ENCODE data around the gene RAB37. TPM values are rescaled to one million over a fixed set of nuclear protein-coding genes. Genes with fewer than 3 reads are reported as not detected.

Gene RAB37
- total RNA-seq, 1 donor: not detected

- no peak overlapping the region for H3K4me3 ChIP-seq (ENCODE audit: low read depth, low read length)
- DNase-seq (ENCODE audit: low read depth): no peak
- no peak for TF ChIP-seq CTCF (IDR thresholded peaks at IDR 0.05; ENCODE audit: insufficient read depth, low read depth, low read length)
Measured at GRCh38 chr17:74711058-74711824, 25.8 kb upstream of the RAB37 start.

GRCh38 chr17:74712301-74712700, 24.8 kb upstream of the RAB37 start:
- no peak for TF ChIP-seq CTCF (IDR thresholded peaks at IDR 0.05; ENCODE audit: insufficient read depth, low read depth, low read length)
- no peak overlapping the region for H3K4me3 ChIP-seq (ENCODE audit: low read depth, low read length)
- DNase-seq (ENCODE audit: low read depth): no peak

- no peak for TF ChIP-seq CTCF (IDR thresholded peaks at IDR 0.05; ENCODE audit: insufficient read depth, low read depth, low read length)
- no peak within 1 kb of the TSS for H3K4me3 ChIP-seq (ENCODE audit: low read depth, low read length)
- no peak for DNase-seq (ENCODE audit: low read depth)
Measured at GRCh38 chr17:74712756-74713155, 24.3 kb upstream of the RAB37 start, which contains the start of gene CD300LF. Gene CD300LF (minus strand): TSS chr17:74712923. CDS start chr17:74712866, 57 bp downstream.

GRCh38 chr17:74713171-74713755, 23.8 kb upstream of the RAB37 start:
- H3K4me3 ChIP-seq (ENCODE audit: low read depth, low read length): no peak overlapping the region
- no peak for DNase-seq (ENCODE audit: low read depth)
- no peak for TF ChIP-seq CTCF (IDR thresholded peaks at IDR 0.05; ENCODE audit: insufficient read depth, low read depth, low read length)

- no peak for TF ChIP-seq CTCF (IDR thresholded peaks at IDR 0.05; ENCODE audit: insufficient read depth, low read depth, low read length)
- no peak for DNase-seq (ENCODE audit: low read depth)
- no peak overlapping the region for H3K4me3 ChIP-seq (ENCODE audit: low read depth, low read length)
Measured at GRCh38 chr17:74715144-74715543, 21.9 kb upstream of the RAB37 start.

- no peak overlapping the region for H3K4me3 ChIP-seq (ENCODE audit: low read depth, low read length)
- DNase-seq (ENCODE audit: low read depth): no peak
Measured at GRCh38 chr17:74720506-74720905, 16.6 kb upstream of the RAB37 start.

More at GRCh38 chr17:74720506-74720905, 16.6 kb upstream of the RAB37 start:
- TF ChIP-seq CTCF (IDR thresholded peaks at IDR 0.05; ENCODE audit: insufficient read depth, low read depth, low read length): no peak

All from fibroblast of villous mesenchyme (primary cell).